HepG2 (cell line): ENCODE measurements around the gene PPP1R27. TPM values are rescaled to one million over a fixed set of nuclear protein-coding genes. Genes with fewer than 3 reads are reported as not detected.

ENCODE experiments used
- FOXA3 ChIP-seq: IDR thresholded peaks from 2 replicates; pipeline ENCODE4 v1.6.1; 2016; ENCODE audit warnings: missing genetic modification reagents, missing compliant biosample characterization
- HINFP ChIP-seq: sonication (generic); formaldehyde crosslinking; IDR thresholded peaks from 2 replicates; pipeline ENCODE4 v1.4.0; 2020; ENCODE audit warnings: low read depth, mild to moderate bottlenecking, missing genetic modification reagents
- HNRNPL ChIP-seq: fragments of 200-400 bp; formaldehyde crosslinking; IDR thresholded peaks from 2 replicates; pipeline ENCODE4 v1.6.1; 2017; ENCODE audit warnings: mild to moderate bottlenecking, low read depth, low read length
- KLF13 ChIP-seq: sonication (generic); formaldehyde crosslinking; IDR thresholded peaks from 2 replicates; pipeline ENCODE4 v1.4.0; 2020; ENCODE audit warnings: mild to moderate bottlenecking, missing genetic modification reagents
- RBM39 ChIP-seq: fragments of 200-400 bp; formaldehyde crosslinking; IDR thresholded peaks from one replicate; pipeline ENCODE4 v1.6.1; 2018; ENCODE audit warnings: antibody characterized with exemption, mild to moderate bottlenecking, low read depth, low read length; ENCODE audit not compliant: poor library complexity, severe bottlenecking
- SALL2 ChIP-seq: sonication (generic); formaldehyde crosslinking; IDR thresholded peaks from 2 replicates; pipeline ENCODE4 v1.8.1; 2023; ENCODE audit warnings: mild to moderate bottlenecking, missing genetic modification reagents, inconsistent platforms
- SRSF4 ChIP-seq: fragments of 200-400 bp; formaldehyde crosslinking; IDR thresholded peaks from one replicate; pipeline ENCODE4 v1.6.1; 2018; ENCODE audit warnings: mild to moderate bottlenecking, low read depth, low read length, moderate library complexity; ENCODE audit not compliant: poor library complexity, severe bottlenecking
- STAT5B ChIP-seq: sonication (generic); formaldehyde crosslinking; IDR thresholded peaks from 2 replicates; pipeline ENCODE4 v1.4.0; 2020; ENCODE audit warnings: missing genetic modification reagents
- ZBTB49 ChIP-seq: sonication (generic); formaldehyde crosslinking; IDR thresholded peaks from 2 replicates; pipeline ENCODE4 v1.4.0; 2020; ENCODE audit warnings: missing genetic modification reagents, borderline replicate concordance
- ZNF274 ChIP-seq: sonication (generic); formaldehyde crosslinking; IDR thresholded peaks from 2 replicates; pipeline ENCODE4 v1.5.1; 2020; ENCODE audit warnings: mild to moderate bottlenecking, missing genetic modification reagents
- ZNF350 ChIP-seq: sonication (generic); formaldehyde crosslinking; IDR thresholded peaks from 2 replicates; pipeline ENCODE4 v1.4.0; 2020; ENCODE audit warnings: mild to moderate bottlenecking, low read depth, missing genetic modification reagents, borderline replicate concordance
- ZNF407 ChIP-seq: sonication (generic); formaldehyde crosslinking; IDR thresholded peaks from one replicate; pipeline ENCODE4 v1.5.1; 2020; ENCODE audit warnings: mild to moderate bottlenecking, missing genetic modification reagents; ENCODE audit errors: not compliant biosample characterization
- ZNF619 ChIP-seq: sonication (generic); formaldehyde crosslinking; IDR thresholded peaks from 2 replicates; pipeline ENCODE4 v1.4.0; 2020; ENCODE audit warnings: mild to moderate bottlenecking, missing genetic modification reagents
- ZNF740 ChIP-seq: sonication (generic); formaldehyde crosslinking; IDR thresholded peaks from 2 replicates; pipeline ENCODE4 v1.4.0; 2020; ENCODE audit warnings: missing genetic modification reagents
- polyA plus RNA-seq, 8 experiments: library from polyadenylated mRNA; depleted of rRNA in 3 of 8; stranded (reverse) in 7 of 8; unstranded in 1 of 8; fragments of >200 nt; fragmentation: Illumina TruSeq in 4 of 8; extraction: Trizol in 4 of 8; gene quantifications; 2 replicates each; pipeline versions ENCODE4 v1.2.1 to v1.2.3, GENCODE V29; 2011 to 2016; ENCODE audit warnings: low read depth in 4 of 8, missing spikeins in 1 of 8, mixed read lengths in 1 of 8; ENCODE audit not compliant: insufficient read depth in 1 of 8
- total RNA-seq, 5 experiments: library from RNA; depleted of rRNA; stranded (reverse); fragments of >200 nt; fragmentation: Illumina TruSeq; extraction: Trizol; gene quantifications; 2 replicates each; pipeline ENCODE4 v1.2.3, GENCODE V29; 2016; ENCODE audit warnings: low read depth in 1 of 5

PPP1R27 gene
- total and polyA plus RNA-seq, 2 of the 13 experiments (the other 11 are each of a cell fraction or from before 2014, with no cell fraction given), result 0.17 to 1.00 TPM

GRCh38 chr17:81871387-81872230, 36.8 kb upstream of the PPP1R27 start (continued):
- TF ChIP-seq ZNF407 (CRISPR knock-in tag) (peak; percentile 84), FOXA3 (peak; percentile 72), ZNF740 (CRISPR knock-in tag) (no peak), SALL2 (CRISPR knock-in tag) (peak; percentile 85), RBM39 (peak; percentile 85), ZBTB49 (no peak), STAT5B (CRISPR knock-in tag) (no peak; the same call in 1 of the 2 replicates), ZNF619 (no peak), ZNF274 (peak; percentile 95), HNRNPL (peak; percentile 74; the same call in 1 of the 2 replicates), KLF13 (CRISPR knock-in tag) (peak; percentile 89; the same call in 1 of the 2 replicates), SRSF4 (peak; percentile 30), HINFP (CRISPR knock-in tag) (no peak), ZNF350 (CRISPR knock-in tag) (peak; percentile 9; the same call in 1 of the 2 replicates)
